Stimulated activated CD4-positive, alpha-beta T cell treated with anti-CD3 and anti-CD28 coated beads, Interleukin-2, amount 100 ng/mL, for 24 hours (primary cell): ENCODE data around the gene CD47.
A peak's percentile ranks its signal among the peaks of the same experiment; 100 is the strongest.

Experiments used
- DNase-seq, 2 donors: peaks; one replicate each; pipeline ENCODE4 v3.0.0-alpha.2; 2020

Gene CD47

GRCh38 chr3:108114423-108115065 is 23.7 kb upstream of the CD47 start:
- no peak for DNase-seq

GRCh38 chr3:108113975-108114374 is 23.1 kb upstream of the CD47 start:
- DNase-seq, result no peak

- no peak for DNase-seq
Observed at GRCh38 chr3:108110934-108111333, 20.1 kb upstream of the CD47 start.

- no peak for DNase-seq
Observed at GRCh38 chr3:108108416-108108815, 17.6 kb upstream of the CD47 start.

- no peak for DNase-seq
Observed at GRCh38 chr3:108106449-108106848, 15.6 kb upstream of the CD47 start.

- DNase-seq, result no peak
Observed at GRCh38 chr3:108106031-108106430, 15.2 kb upstream of the CD47 start.

GRCh38 chr3:108103886-108104797 is 13.3 kb upstream of the CD47 start:
- no peak for DNase-seq

- DNase-seq, result no peak
Observed at GRCh38 chr3:108103040-108103751, 12.4 kb upstream of the CD47 start.

GRCh38 chr3:108102420-108103039 is 11.7 kb upstream of the CD47 start:
- DNase-seq, result no peak

GRCh38 chr3:108100906-108101660 is 10.3 kb upstream of the CD47 start:
- peak in 1 of 2 donors; percentile 36 for DNase-seq

- DNase-seq, result peak in 1 of 2 donors; percentile 29
Observed at GRCh38 chr3:108099679-108100428, 9.0 kb upstream of the CD47 start.

- no peak for DNase-seq
Observed at GRCh38 chr3:108099244-108099643, 8.4 kb upstream of the CD47 start.

GRCh38 chr3:108098003-108098370 is 7.2 kb upstream of the CD47 start:
- DNase-seq, result no peak

GRCh38 chr3:108097322-108098002 is 6.6 kb upstream of the CD47 start:
- no peak for DNase-seq

GRCh38 chr3:108096532-108097321 is 5.9 kb upstream of the CD47 start:
- DNase-seq, result no peak

GRCh38 chr3:108093616-108094015 is 2.8 kb upstream of the CD47 start:
- no peak for DNase-seq

- DNase-seq, result no peak
Observed at GRCh38 chr3:108093021-108093420, 2.2 kb upstream of the CD47 start.

GRCh38 chr3:108092501-108092900 is 1.7 kb upstream of the CD47 start:
- no peak for DNase-seq

- DNase-seq, result peak; percentile 42
Observed at GRCh38 chr3:108091498-108092250, 843 bp upstream of the CD47 start.
